Lower leg skin (tissue), 3 donors: ENCODE data around the gene C1orf226.

Experiments
- CTCF ChIP-seq, 3 donors: fragments of 450-650 bp; IDR thresholded peaks; one replicate each; pipeline ENCODE4 v1.5.1; 2016; ENCODE audit warnings: antibody characterized with exemption in 3 of 3, mild to moderate bottlenecking in 3 of 3, moderate library complexity in 2 of 3
- POLR2A ChIP-seq, 2 donors: fragments of 450-650 bp; IDR thresholded peaks; one replicate each; pipeline ENCODE4 v1.6.1; 2016 to 2017; ENCODE audit warnings: antibody characterized with exemption in 2 of 2, mild to moderate bottlenecking in 1 of 2, moderate library complexity in 1 of 2

DNA sequence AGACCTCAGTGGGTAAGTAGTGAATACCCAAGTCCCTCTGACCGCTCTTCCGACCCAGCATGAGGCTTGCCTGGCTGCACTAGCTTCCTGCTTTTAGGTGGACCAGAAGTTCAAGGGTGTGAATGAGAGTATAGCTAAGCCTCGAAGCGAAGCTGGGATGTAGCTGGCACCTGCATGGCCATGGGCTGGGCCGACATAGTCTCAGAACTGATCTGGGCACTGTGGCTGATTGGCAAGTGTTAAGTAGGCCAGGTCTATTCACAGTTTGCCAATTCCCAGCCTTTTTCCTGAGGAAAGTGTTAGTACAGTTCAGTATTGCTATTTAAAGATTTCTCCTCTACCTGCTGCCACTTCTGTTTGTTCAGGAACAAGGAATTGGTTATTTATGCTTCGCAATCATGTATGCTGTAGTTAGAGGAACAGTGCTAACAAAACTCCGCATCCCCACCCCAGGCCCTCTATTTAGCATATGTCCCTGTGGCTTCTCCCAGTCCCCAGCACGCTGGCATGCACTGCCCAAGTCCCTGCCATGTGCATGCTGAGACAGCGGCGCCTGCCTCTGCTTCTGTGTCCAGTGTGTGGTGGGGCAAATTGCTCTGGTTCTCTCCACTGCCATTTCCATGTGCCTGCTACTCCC, 21.2 kb upstream of the C1orf226 start:
- no peak for TF ChIP-seq CTCF (IDR thresholded peaks at IDR 0.05)
- TF ChIP-seq POLR2A (IDR thresholded peaks at IDR 0.05) = no peak
